ENCODE results near the gene MOGAT3.

Gene MOGAT3

GRCh38 chr7:101234636-101235035 is 33.8 kb upstream of the MOGAT3 start:
- H3K4me3 ChIP-seq (ENCODE audit: control insufficient read depth in 1 of 7, extremely low read depth in 1 of 7, insufficient read depth in 4 of 7, low read depth in 2 of 7, low read length in 6 of 7) = no peak overlapping the region
- H3K27me3 ChIP-seq (replicated peaks in 2 of 5; ENCODE audit: control insufficient read depth in 4 of 5, insufficient read depth in 5 of 5, low read length in 4 of 5) = no peaks in the 10 kb centered on the region
- POLR2A ChIA-PET = interaction anchor here (0.6 kb wide), 1 partner anchor 1231 kb away, joined by 4 read pairs; no protein-coding TSS in a partner anchor
- H3K36me3 ChIP-seq (ENCODE audit: control insufficient read depth in 4 of 4, insufficient read depth in 4 of 4, low read length in 3 of 4) = peaks cover 0 to 27% (median 13%) of the 10 kb centered on the region in 4 experiments
- H3K4me1 ChIP-seq (ENCODE audit: control extremely low read depth in 1 of 4, control insufficient read depth in 4 of 4, insufficient read depth in 4 of 4, low read length in 3 of 4) = peaks cover 2 to 53% (median 49%) of the 10 kb centered on the region in 4 experiments
- WGBS (ENCODE audit: insufficient coverage) = 97% methylated on average over 5 of the region's 5 CpGs
- CTCF ChIA-PET = interaction anchor here (0.6 to 4.8 kb wide), 12 partner anchors 9 to 94 kb away, joined by 3 to 35 read pairs (median 6); partner anchors contain the start of genes FIS1, PLOD3 and ZNHIT1
- H3K9me3 ChIP-seq (ENCODE audit: control extremely low read depth in 1 of 5, control insufficient read depth in 4 of 5, insufficient read depth in 2 of 5, low read depth in 1 of 5, low read length in 4 of 5) = no peaks in the 10 kb centered on the region
- DNase-seq = no peak
- H3K27ac ChIP-seq (ENCODE audit: insufficient read depth in 1 of 2, low read depth in 1 of 2, low read length in 2 of 2, poor library complexity in 1 of 2, severe bottlenecking in 2 of 2) = no peak overlapping the region

- no peak for DNase-seq
- Histone ChIP-seq H3K4me3 (ENCODE audit: control insufficient read depth in 1 of 7, extremely low read depth in 1 of 7, insufficient read depth in 4 of 7, low read depth in 2 of 7, low read length in 6 of 7) (no peak overlapping the region), H3K9me3 (ENCODE audit: control extremely low read depth in 1 of 5, control insufficient read depth in 4 of 5, insufficient read depth in 2 of 5, low read depth in 1 of 5, low read length in 4 of 5) (no peaks in the 10 kb centered on the region), H3K4me1 (ENCODE audit: control extremely low read depth in 1 of 4, control insufficient read depth in 4 of 4, insufficient read depth in 4 of 4, low read length in 3 of 4) (peaks cover 2 to 47% (median 43%) of the 10 kb centered on the region in 4 experiments), H3K27ac (ENCODE audit: insufficient read depth in 1 of 2, low read depth in 1 of 2, low read length in 2 of 2, poor library complexity in 1 of 2, severe bottlenecking in 2 of 2) (no peak overlapping the region), H3K36me3 (ENCODE audit: control insufficient read depth in 4 of 4, insufficient read depth in 4 of 4, low read length in 3 of 4) (peaks cover 0 to 22% (median 13%) of the 10 kb centered on the region in 4 experiments), H3K27me3 (replicated peaks in 2 of 5; ENCODE audit: control insufficient read depth in 4 of 5, insufficient read depth in 5 of 5, low read length in 4 of 5) (no peaks in the 10 kb centered on the region)
- ChIA-PET POLR2A (no interaction called here), CTCF (interaction anchor here (0.6 to 4.8 kb wide), 6 partner anchors 10 to 149 kb away, joined by 3 to 35 read pairs (median 9); partner anchors contain the start of genes FIS1, PLOD3 and ZNHIT1)
- WGBS (ENCODE audit: insufficient coverage) = 96% methylated on average over 16 of the region's 21 CpGs
Observed at GRCh38 chr7:101233907-101234547, 33.2 kb upstream of the MOGAT3 start.

- Histone ChIP-seq H3K27me3 (replicated peaks in 2 of 5; ENCODE audit: control insufficient read depth in 4 of 5, insufficient read depth in 5 of 5, low read length in 4 of 5) (no peaks in the 10 kb centered on the region), H3K4me1 (ENCODE audit: control extremely low read depth in 1 of 4, control insufficient read depth in 4 of 4, insufficient read depth in 4 of 4, low read length in 3 of 4) (peaks cover 0 to 30% (median 26%) of the 10 kb centered on the region in 4 experiments), H3K27ac (ENCODE audit: insufficient read depth in 1 of 2, low read depth in 1 of 2, low read length in 2 of 2, poor library complexity in 1 of 2, severe bottlenecking in 2 of 2) (no peak overlapping the region), H3K9me3 (ENCODE audit: control extremely low read depth in 1 of 5, control insufficient read depth in 4 of 5, insufficient read depth in 2 of 5, low read depth in 1 of 5, low read length in 4 of 5) (no peaks in the 10 kb centered on the region), H3K36me3 (ENCODE audit: control insufficient read depth in 4 of 4, insufficient read depth in 4 of 4, low read length in 3 of 4) (peaks cover 0 to 23% (median 12%) of the 10 kb centered on the region in 4 experiments), H3K4me3 (ENCODE audit: control insufficient read depth in 1 of 7, extremely low read depth in 1 of 7, insufficient read depth in 4 of 7, low read depth in 2 of 7, low read length in 6 of 7) (no peak overlapping the region)
- no peak for DNase-seq
- ChIA-PET POLR2A (interaction anchor here (0.5 kb wide), 1 partner anchor 20 kb away, joined by 4 read pairs; no protein-coding TSS in a partner anchor), CTCF (interaction anchor here (3.5 kb wide), 1 partner anchor 11 kb away, joined by 13 read pairs; no protein-coding TSS in a partner anchor)
- WGBS (ENCODE audit: insufficient coverage) = 92% methylated on average over 33 of the region's 52 CpGs
Observed at GRCh38 chr7:101232141-101232850, 31.5 kb upstream of the MOGAT3 start.

GRCh38 chr7:101231644-101232043 is 30.8 kb upstream of the MOGAT3 start:
- H3K4me1 ChIP-seq (ENCODE audit: control extremely low read depth in 1 of 4, control insufficient read depth in 4 of 4, insufficient read depth in 4 of 4, low read length in 3 of 4) = peaks cover 0 to 26% (median 20%) of the 10 kb centered on the region in 4 experiments
- H3K27ac ChIP-seq (ENCODE audit: insufficient read depth in 1 of 2, low read depth in 1 of 2, low read length in 2 of 2, poor library complexity in 1 of 2, severe bottlenecking in 2 of 2) = no peak overlapping the region
- H3K36me3 ChIP-seq (ENCODE audit: control insufficient read depth in 4 of 4, insufficient read depth in 4 of 4, low read length in 3 of 4) = peaks cover 1 to 28% (median 14%) of the 10 kb centered on the region in 4 experiments
- ChIA-PET POLR2A (no interaction called here), CTCF (interaction anchor here (0.8 to 3.5 kb wide), 2 partner anchors 12 to 76 kb away, joined by 3 to 13 read pairs; no protein-coding TSS in a partner anchor)
- no peak overlapping the region for H3K4me3 ChIP-seq (ENCODE audit: control insufficient read depth in 1 of 7, extremely low read depth in 1 of 7, insufficient read depth in 4 of 7, low read depth in 2 of 7, low read length in 6 of 7)
- no peaks in the 10 kb centered on the region for H3K9me3 ChIP-seq (ENCODE audit: control extremely low read depth in 1 of 5, control insufficient read depth in 4 of 5, insufficient read depth in 2 of 5, low read depth in 1 of 5, low read length in 4 of 5)
- WGBS (ENCODE audit: insufficient coverage) = 91% methylated on average over 5 of the region's 7 CpGs
- no peak for DNase-seq
- no peaks in the 10 kb centered on the region for H3K27me3 ChIP-seq (replicated peaks in 2 of 5; ENCODE audit: control insufficient read depth in 4 of 5, insufficient read depth in 5 of 5, low read length in 4 of 5)

GRCh38 chr7:101226721-101227120 is 25.9 kb upstream of the MOGAT3 start:
- ChIA-PET CTCF (interaction anchor here (1.4 to 3.3 kb wide), 4 partner anchors 9 to 17 kb away, joined by 3 to 23 read pairs (median 12); partner anchors contain the start of genes CLDN15, FIS1, PLOD3 and ZNHIT1), POLR2A (no interaction called here)
- Histone ChIP-seq H3K4me3 (ENCODE audit: control insufficient read depth in 1 of 7, extremely low read depth in 1 of 7, insufficient read depth in 4 of 7, low read depth in 2 of 7, low read length in 6 of 7) (no peak overlapping the region), H3K4me1 (ENCODE audit: control extremely low read depth in 1 of 4, control insufficient read depth in 4 of 4, insufficient read depth in 4 of 4, low read length in 3 of 4) (peaks cover 0 to 9% (median 3%) of the 10 kb centered on the region in 4 experiments), H3K27me3 (replicated peaks in 2 of 5; ENCODE audit: control insufficient read depth in 4 of 5, insufficient read depth in 5 of 5, low read length in 4 of 5) (no peaks in the 10 kb centered on the region), H3K36me3 (ENCODE audit: control insufficient read depth in 4 of 4, insufficient read depth in 4 of 4, low read length in 3 of 4) (peaks cover 4 to 54% (median 33%) of the 10 kb centered on the region in 4 experiments), H3K27ac (ENCODE audit: insufficient read depth in 1 of 2, low read depth in 1 of 2, low read length in 2 of 2, poor library complexity in 1 of 2, severe bottlenecking in 2 of 2) (no peak overlapping the region), H3K9me3 (ENCODE audit: control extremely low read depth in 1 of 5, control insufficient read depth in 4 of 5, insufficient read depth in 2 of 5, low read depth in 1 of 5, low read length in 4 of 5) (no peaks in the 10 kb centered on the region)
- WGBS (ENCODE audit: insufficient coverage) = 98% methylated on average over 8 of the region's 9 CpGs
- DNase-seq = no peak

GRCh38 chr7:101225650-101226049 is 24.8 kb upstream of the MOGAT3 start:
- ChIA-PET CTCF (interaction anchor here (1.2 to 3.3 kb wide), 3 partner anchors 9 to 19 kb away, joined by 3 to 23 read pairs (median 3); partner anchors contain the start of gene CLDN15), POLR2A (no interaction called here)
- no peak overlapping the region for H3K4me3 ChIP-seq (ENCODE audit: control insufficient read depth in 1 of 7, extremely low read depth in 1 of 7, insufficient read depth in 4 of 7, low read depth in 2 of 7, low read length in 6 of 7)
- H3K36me3 ChIP-seq (ENCODE audit: control insufficient read depth in 4 of 4, insufficient read depth in 4 of 4, low read length in 3 of 4) = peaks cover 4 to 52% (median 31%) of the 10 kb centered on the region in 4 experiments
- H3K27ac ChIP-seq (ENCODE audit: insufficient read depth in 1 of 2, low read depth in 1 of 2, low read length in 2 of 2, poor library complexity in 1 of 2, severe bottlenecking in 2 of 2) = no peak overlapping the region
- no peaks in the 10 kb centered on the region for H3K9me3 ChIP-seq (ENCODE audit: control extremely low read depth in 1 of 5, control insufficient read depth in 4 of 5, insufficient read depth in 2 of 5, low read depth in 1 of 5, low read length in 4 of 5)
- H3K27me3 ChIP-seq (replicated peaks in 2 of 5; ENCODE audit: control insufficient read depth in 4 of 5, insufficient read depth in 5 of 5, low read length in 4 of 5) = no peaks in the 10 kb centered on the region
- peaks cover 0 to 4% (median 2%) of the 10 kb centered on the region in 4 experiments for H3K4me1 ChIP-seq (ENCODE audit: control extremely low read depth in 1 of 4, control insufficient read depth in 4 of 4, insufficient read depth in 4 of 4, low read length in 3 of 4)
- WGBS (ENCODE audit: insufficient coverage) = 99% methylated on average over 5 of the region's 6 CpGs
- DNase-seq = no peak

Data from common myeloid progenitor, CD34-positive (primary cell).